Measurements from ENCODE around the gene HAS3.
"Not testable (repeated sequence)": the region's sequence is repeated elsewhere in the genome, so short reads cannot be mapped to it uniquely, and the experiment has no call there.

HAS3 gene

GRCh38 chr16:69116256-69116875 is 10.9 kb downstream of the HAS3 start:
- no peak for DNase-seq

DNA sequence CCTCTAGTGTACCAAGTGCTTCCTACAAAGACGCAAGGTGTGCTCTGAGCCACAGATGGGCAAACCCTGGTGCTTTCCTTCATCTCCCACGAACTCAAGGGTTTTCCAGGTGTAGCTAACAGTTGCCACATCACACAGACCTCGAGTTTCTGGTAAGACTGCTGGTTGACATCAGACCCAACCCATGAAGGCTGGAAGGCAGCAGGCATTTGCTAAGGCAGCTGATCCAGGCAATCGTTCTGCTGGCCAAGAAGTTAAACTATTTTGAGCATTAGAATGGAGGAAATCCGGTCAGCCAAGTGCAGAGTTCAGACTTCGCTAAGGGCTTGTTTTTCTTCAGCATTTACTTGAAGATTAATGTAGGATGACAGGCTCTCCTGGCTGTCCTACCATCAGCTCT is 11.5 kb downstream of the HAS3 start:
- DNase-seq, result no peak

GRCh38 chr16:69118468-69118867 is 13.0 kb downstream of the HAS3 start:
- DNase-seq, result no peak

DNA sequence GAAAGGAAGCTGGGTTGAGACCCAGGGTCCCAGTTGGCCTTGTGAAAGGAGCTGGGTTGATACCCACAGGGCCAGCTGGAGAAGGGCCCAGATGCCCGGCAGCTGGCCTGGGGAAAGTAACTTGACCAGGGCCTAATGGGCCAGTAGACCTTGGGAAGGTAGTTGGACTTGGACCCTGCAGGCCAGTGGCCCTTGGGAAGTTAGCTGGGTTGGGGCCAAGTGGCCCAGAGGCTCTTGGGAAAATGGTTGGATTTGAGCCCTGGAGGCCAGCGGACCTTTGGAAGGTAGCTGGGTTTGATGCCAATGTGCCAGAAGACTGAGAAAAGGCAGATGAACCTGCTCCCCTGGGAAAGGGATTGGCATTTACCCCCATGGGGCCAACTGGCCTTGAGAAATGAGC is 13.5 kb downstream of the HAS3 start:
- DNase-seq, result no peak

- no peak for DNase-seq
Observed at GRCh38 chr16:69119536-69119935, 14.1 kb downstream of the HAS3 start.

- DNase-seq, result no peak
Observed at GRCh38 chr16:69120096-69120664, 14.7 kb downstream of the HAS3 start.

- peak; percentile 23 to 86 (median 33) for DNase-seq
Observed at GRCh38 chr16:69123910-69124309, 18.5 kb downstream of the HAS3 start.

DNA sequence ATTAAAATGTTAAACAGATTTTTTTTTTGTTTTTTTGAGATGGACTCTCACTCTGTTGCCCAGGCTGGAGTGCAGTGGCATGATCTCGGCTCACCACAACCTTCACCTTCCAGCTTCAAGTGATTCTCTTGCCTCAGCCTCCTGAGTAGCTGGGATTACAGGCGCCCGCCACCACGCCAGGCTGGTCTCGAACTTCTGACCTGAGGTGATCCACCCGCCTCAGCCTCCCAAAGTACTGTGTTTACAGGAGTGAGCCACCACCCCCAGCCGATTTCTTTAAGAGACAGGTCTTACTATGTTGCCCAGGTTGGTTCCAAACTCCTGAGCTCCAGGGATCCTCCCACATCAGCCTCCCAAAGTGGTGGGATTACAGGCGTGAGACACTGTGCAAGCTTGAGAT is 19.0 kb downstream of the HAS3 start:
- DNase-seq, result not testable (repeated sequence)

DNA sequence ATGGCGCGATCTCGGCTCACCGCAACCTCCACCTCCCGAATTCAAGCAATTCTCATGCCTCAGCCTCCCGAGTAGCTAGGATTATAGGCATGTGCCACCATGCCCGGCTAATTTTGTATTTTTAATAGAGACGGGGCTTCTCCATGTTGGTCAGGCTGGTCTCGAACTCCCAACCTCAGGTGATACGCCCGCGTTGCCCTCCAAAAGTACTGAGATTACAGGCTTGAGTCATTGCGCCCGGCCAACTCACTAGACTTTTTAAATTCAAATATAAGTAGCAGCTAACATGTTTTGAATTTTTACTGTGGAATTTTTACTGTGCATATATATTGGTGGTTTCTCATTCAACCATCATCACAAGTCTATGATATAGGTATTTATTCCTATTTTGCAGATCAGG is 19.5 kb downstream of the HAS3 start:
- DNase-seq, result not testable (repeated sequence)

- DNase-seq, result no peak
Observed at GRCh38 chr16:69126221-69126620, 20.8 kb downstream of the HAS3 start.

DNA sequence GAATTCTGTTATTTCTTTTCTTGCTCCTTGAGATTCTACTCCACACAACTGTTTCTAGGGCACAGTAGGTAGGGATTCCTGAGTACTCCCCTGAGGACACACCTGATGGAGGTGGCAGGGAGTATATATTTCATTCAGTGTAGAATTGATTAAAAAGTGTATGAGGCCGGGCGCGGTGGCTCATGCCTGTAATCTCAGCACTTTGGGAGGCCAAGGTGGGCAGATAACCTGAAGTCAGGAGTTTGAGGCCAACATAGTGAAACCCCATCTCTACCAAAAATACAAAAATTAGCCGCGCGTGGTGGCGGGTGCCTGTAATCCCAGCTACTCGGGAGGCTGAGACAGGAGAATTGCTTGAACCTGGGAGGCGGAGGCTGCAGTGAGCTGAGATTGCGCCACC is 21.3 kb downstream of the HAS3 start:
- DNase-seq, result not testable (repeated sequence)

- DNase-seq, result no peak
Observed at GRCh38 chr16:69127966-69128510, 22.6 kb downstream of the HAS3 start.

DNA sequence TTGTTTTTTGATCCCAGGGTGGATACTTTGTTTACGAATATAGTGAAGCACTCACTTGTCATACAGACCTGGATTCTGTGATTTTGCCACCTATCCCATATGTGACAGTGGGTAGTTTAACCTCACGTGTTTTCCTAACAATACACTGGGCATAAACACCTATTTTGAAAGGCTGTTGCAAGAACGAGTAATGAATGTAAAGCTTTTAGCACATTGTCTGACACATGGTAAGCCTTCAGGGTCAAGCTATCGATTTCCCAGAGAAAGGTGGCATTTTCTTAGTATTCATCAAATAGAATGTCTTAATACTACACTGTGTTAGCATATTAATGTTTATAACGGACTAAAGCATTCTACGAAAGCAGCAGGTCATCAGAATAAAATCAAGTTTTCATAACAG is 25.0 kb downstream of the HAS3 start:
- DNase-seq, result no peak

DNA sequence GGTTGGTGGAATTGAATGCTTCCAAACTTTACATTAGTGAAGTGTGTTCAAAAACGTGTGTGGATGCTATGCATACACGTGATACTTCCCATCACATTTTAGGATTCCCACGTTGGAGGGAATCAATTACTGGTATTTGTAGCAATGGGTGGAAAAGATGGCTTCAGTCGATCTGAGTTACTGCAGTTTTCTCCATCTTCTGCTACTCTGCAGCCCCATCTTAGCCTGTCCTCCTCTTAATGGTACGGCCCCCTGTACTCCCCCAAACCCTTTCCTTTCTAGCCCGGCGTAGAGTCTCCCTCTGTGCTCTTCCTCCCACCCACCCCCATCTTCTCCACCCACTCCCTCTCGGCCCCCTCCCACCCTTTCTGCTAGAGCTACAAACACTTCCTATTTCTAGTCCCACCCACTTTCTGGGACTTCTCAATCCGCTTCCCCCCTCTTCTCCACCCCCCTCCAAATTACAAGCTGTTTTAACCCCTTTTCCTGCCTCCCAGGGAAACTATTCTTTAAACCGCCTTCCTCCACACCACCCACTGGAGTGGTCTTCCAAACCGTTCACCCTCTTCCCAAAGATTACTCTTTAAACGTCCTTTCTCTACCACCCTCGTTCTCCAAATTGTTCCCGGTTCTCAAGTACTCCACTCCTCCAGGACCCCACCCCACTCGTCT is 25.9 kb downstream of the HAS3 start:
- peak in 1 of 3 experiments; percentile 68 for DNase-seq

DNA sequence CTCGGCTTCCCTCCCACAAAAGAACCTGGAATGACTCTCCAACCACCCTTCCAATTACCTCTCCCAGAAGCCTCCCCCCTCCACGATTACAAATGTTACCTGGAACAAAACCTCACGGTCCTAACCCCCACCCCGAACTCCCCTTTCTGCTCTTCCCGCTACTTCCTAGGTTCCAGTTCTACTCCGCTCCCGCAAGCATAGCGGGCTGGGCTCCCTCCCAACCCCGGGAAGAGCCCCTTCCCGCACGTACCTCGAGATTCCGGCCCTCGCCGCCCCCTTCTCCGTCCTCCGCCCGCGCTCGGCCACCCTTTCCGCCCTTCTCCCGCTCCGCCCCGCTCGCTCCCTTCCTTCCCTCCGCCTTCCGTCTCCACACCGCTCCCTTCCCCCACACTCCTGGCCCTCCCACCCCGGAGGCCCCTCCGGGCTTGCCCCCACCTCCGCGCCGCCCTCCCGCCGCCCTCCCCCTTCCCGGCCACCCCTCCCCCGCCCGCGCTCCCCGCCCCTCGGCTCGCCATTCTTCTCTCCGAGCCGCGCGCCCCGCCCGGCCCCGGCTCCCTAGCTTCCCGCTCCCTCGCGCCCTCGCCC is 26.5 kb downstream of the HAS3 start:
- DNase-seq, result peak; percentile 44 to 86 (median 86)

- peak; percentile 74 to 88 (median 87) for DNase-seq
Observed at GRCh38 chr16:69132424-69133252, 27.2 kb downstream of the HAS3 start, which contains the start of the genes CHTF8 and UTP4. Gene CHTF8 (minus strand): TSS chr16:69132588. CDS start chr16:69121458, 11,130 bp downstream. Gene UTP4 (plus strand): TSS chr16:69132649. CDS start chr16:69133460, 811 bp downstream.

DNA sequence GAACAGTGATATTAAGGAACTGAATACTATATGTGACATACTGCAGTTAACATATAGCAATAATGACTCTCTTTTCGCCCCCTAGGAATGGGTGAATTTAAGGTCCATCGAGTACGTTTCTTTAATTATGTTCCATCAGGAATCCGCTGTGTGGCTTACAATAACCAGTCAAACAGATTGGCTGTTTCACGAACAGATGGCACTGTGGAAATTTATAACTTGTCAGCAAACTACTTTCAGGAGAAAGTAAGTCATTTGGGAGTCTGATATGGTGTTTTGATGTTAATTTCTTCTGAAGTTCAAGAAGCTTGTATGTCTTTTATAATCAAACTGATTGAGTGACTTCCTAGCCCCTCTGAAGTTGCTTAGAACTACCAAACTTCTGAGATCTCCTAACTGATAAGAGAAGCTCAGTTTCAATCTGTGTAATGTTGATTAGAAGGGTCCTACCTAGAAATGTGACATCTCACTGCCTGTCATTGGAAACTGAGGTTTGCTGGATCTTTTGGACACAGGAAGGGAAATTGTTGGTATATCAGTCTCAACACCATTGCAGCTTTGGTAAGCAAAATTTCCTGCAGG is 28.0 kb downstream of the HAS3 start:
- no peak for DNase-seq

- no peak for DNase-seq
Observed at GRCh38 chr16:69138608-69139007, 33.2 kb downstream of the HAS3 start.

DNA sequence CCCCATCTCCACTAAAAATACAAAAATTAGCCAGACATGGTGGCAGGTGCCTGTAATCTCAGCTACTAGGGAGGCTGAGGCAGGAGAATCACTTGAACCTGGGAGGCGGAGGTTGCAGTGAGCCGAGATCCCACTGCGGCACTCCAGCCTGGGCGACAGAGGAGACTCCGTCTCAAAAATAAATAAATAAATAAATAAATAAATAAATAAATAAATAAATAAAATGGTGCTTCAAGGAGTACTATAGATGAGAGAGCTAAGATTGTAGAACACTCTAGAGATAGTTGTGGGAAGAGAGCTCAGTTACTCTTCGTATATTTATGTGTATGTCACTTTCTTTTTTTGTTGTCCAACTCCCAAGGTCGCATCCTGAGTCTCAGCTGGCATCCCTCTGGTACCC is 34.0 kb downstream of the HAS3 start:
- not testable (repeated sequence) for DNase-seq

- no peak for DNase-seq
Observed at GRCh38 chr16:69141014-69141413, 35.6 kb downstream of the HAS3 start.

DNA sequence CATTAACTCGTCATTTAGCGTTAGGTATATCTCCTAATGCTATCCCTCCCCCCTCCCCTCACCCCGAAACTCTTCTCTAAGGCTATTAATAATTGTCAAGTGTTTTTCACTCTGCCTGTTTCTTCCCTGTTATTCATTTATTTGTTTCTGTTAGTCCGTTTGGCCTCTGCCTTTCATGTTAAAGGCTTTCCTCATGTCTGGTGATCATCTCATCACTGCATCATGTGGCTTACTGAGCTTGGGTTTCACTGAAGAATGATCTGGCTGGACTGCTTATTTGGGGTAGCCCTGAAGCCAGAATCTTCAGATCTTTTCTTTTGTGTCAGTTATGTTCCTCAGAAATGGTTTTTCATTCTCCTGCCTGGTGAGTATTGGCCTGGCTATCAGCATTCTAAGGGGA is 36.5 kb downstream of the HAS3 start:
- DNase-seq, result no peak

DNA sequence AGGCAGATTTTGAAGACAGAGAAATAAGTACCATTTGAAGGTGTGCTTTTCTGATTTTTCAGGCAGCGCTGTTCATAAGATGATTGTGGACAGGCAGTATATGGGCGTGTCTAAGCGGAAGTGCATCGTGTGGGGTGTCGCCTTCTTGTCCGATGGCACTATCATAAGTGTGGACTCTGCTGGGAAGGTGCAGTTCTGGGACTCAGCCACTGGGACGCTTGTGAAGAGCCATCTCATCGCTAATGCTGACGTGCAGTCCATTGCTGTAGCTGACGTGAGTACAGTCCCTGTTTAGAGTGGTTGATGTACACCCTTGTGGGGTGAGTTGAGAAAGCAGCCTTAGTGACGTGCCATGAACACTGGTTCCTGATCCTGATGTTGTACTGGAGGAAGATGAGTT is 37.7 kb downstream of the HAS3 start:
- no peak for DNase-seq

Measured in NCI-H1417 (cell line).